Stimulated activated CD8-positive, alpha-beta memory T cell treated with anti-CD3 and anti-CD28 coated beads, Interleukin-15, amount 100 ng/mL, for 48 hours (primary cell): ENCODE data around the gene NXPH4.

Source experiments
- DNase-seq, 2 donors: peaks; one replicate each; pipeline ENCODE4 v3.0.0-alpha.2; 2020; ENCODE audit warnings: low read depth in 2 of 2

The NXPH4 gene

GRCh38 chr12:57242691-57243454 is 26.3 kb downstream of the NXPH4 start:
- no peak for DNase-seq

GRCh38 chr12:57243521-57244311 is 27.1 kb downstream of the NXPH4 start:
- DNase-seq = peak; percentile 64 to 68

GRCh38 chr12:57244312-57244696 is 27.7 kb downstream of the NXPH4 start:
- no peak for DNase-seq

- no peak for DNase-seq
Observed at GRCh38 chr12:57247041-57247440, 30.4 kb downstream of the NXPH4 start.

GRCh38 chr12:57248934-57249742 is 32.5 kb downstream of the NXPH4 start:
- DNase-seq = no peak

- no peak for DNase-seq
Observed at GRCh38 chr12:57250541-57250940, 33.9 kb downstream of the NXPH4 start.

GRCh38 chr12:57250956-57251355 is 34.4 kb downstream of the NXPH4 start, which contains the start of gene STAC3:
TSS of gene STAC3 (minus strand) at chr12:57251187. CDS start at chr12:57249636, 1,551 bp downstream.
- DNase-seq = no peak

GRCh38 chr12:57254506-57255280 is 38.1 kb downstream of the NXPH4 start:
- DNase-seq = no peak

GRCh38 chr12:57255916-57256315 is 39.3 kb downstream of the NXPH4 start:
- DNase-seq = no peak

GRCh38 chr12:57258977-57259970 is 42.7 kb downstream of the NXPH4 start:
- no peak for DNase-seq

GRCh38 chr12:57260366-57260765 is 43.8 kb downstream of the NXPH4 start:
- DNase-seq = no peak

GRCh38 chr12:57261428-57261865 is 44.9 kb downstream of the NXPH4 start:
- no peak for DNase-seq

GRCh38 chr12:57262126-57262822 is 45.7 kb downstream of the NXPH4 start:
- DNase-seq = no peak

- no peak for DNase-seq
Observed at GRCh38 chr12:57263096-57263495, 46.5 kb downstream of the NXPH4 start.

GRCh38 chr12:57266681-57267080 is 50.1 kb downstream of the NXPH4 start:
- no peak for DNase-seq

- peak; percentile 19 to 50 for DNase-seq
Observed at GRCh38 chr12:57268264-57268663, 51.7 kb downstream of the NXPH4 start.

- no peak for DNase-seq
Observed at GRCh38 chr12:57270966-57271470, 54.4 kb downstream of the NXPH4 start.

GRCh38 chr12:57272337-57273151 is 56.0 kb downstream of the NXPH4 start:
- no peak for DNase-seq
